GM21723 (cell line): ENCODE results near the gene TMEM183A.
A peak's percentile ranks its signal among the peaks of the same experiment; 100 is the strongest.
"Not testable (repeated sequence)": the region's sequence is repeated elsewhere in the genome, so short reads cannot be mapped to it uniquely, and the experiment has no call there.

Experiments
- ATAC-seq: cut with Tn5 transposase; IDR thresholded peaks from one replicate; pipeline ENCODE4 v1.9.1; 2021; ENCODE audit warnings: mild to moderate bottlenecking, moderate library complexity; ENCODE audit not compliant: unreplicated experiment

TMEM183A gene

GRCh38 chr1:203006948-203007871 lies at the start of gene TMEM183A:
Gene TMEM183A, plus strand, starts transcription at chr1:203007374. Its CDS starts 92 bp downstream, at chr1:203007466.
- peak; percentile 83 for ATAC-seq

- ATAC-seq: peak; percentile 97
Measured at GRCh38 chr1:202957733-202958543, 49.2 kb upstream of the TMEM183A start, which contains the start of gene ADIPOR1. Gene ADIPOR1, minus strand, starts transcription at chr1:202958312. Its CDS starts 7,242 bp downstream, at chr1:202951070.

GRCh38 chr1:202958544-202959275 lies 48.5 kb upstream of the TMEM183A start:
- no peak for ATAC-seq

- ATAC-seq: no peak
Measured at GRCh38 chr1:202959276-202959620, 47.9 kb upstream of the TMEM183A start.

GRCh38 chr1:202961220-202961880 lies 45.8 kb upstream of the TMEM183A start:
- no peak for ATAC-seq

GRCh38 chr1:202964791-202965410 lies 42.3 kb upstream of the TMEM183A start:
- ATAC-seq: no peak

GRCh38 chr1:202965422-202965821 lies 41.8 kb upstream of the TMEM183A start:
- ATAC-seq: no peak

- ATAC-seq: no peak
Measured at GRCh38 chr1:202966006-202966898, 40.9 kb upstream of the TMEM183A start.

GRCh38 chr1:202967684-202968281 lies 39.4 kb upstream of the TMEM183A start:
- peak; percentile 10 for ATAC-seq

GRCh38 chr1:202968351-202968750 lies 38.8 kb upstream of the TMEM183A start:
- no peak for ATAC-seq

GRCh38 chr1:202968895-202969295 lies 38.3 kb upstream of the TMEM183A start:
- ATAC-seq: peak; percentile 49

- ATAC-seq: no peak
Measured at GRCh38 chr1:202972046-202972445, 35.1 kb upstream of the TMEM183A start.

- no peak for ATAC-seq
Measured at GRCh38 chr1:202974856-202975255, 32.3 kb upstream of the TMEM183A start.

GRCh38 chr1:202976633-202977032 lies 30.5 kb upstream of the TMEM183A start:
- ATAC-seq: no peak

GRCh38 chr1:202979459-202979858 lies 27.7 kb upstream of the TMEM183A start:
- no peak for ATAC-seq

- ATAC-seq: no peak
Measured at GRCh38 chr1:202981939-202982338, 25.2 kb upstream of the TMEM183A start.

GRCh38 chr1:202982715-202983430 lies 24.3 kb upstream of the TMEM183A start:
- ATAC-seq: no peak

GRCh38 chr1:202986120-202986519 lies 21.1 kb upstream of the TMEM183A start:
- ATAC-seq: not testable (repeated sequence)
